GM18520 (cell line): ENCODE results near the gene MAML2.

ENCODE experiments used
- ATAC-seq: cut with Tn5 transposase; IDR thresholded peaks from one replicate; pipeline ENCODE4 v1.9.1; 2021; ENCODE audit not compliant: unreplicated experiment

Gene MAML2

GRCh38 chr11:96107143-96107824, 235.7 kb downstream of the MAML2 start:
- ATAC-seq: no peak

- ATAC-seq: no peak
Measured at GRCh38 chr11:96106645-96107044, 236.3 kb downstream of the MAML2 start.

GRCh38 chr11:96105944-96106343, 237.1 kb downstream of the MAML2 start:
- ATAC-seq: no peak

- ATAC-seq: no peak
Measured at GRCh38 chr11:96105197-96105895, 237.6 kb downstream of the MAML2 start.

- ATAC-seq: no peak
Measured at GRCh38 chr11:96104496-96104895, 238.5 kb downstream of the MAML2 start.

- ATAC-seq: no peak
Measured at GRCh38 chr11:96103721-96104120, 239.3 kb downstream of the MAML2 start.

GRCh38 chr11:96103102-96103501, 239.9 kb downstream of the MAML2 start:
- ATAC-seq: no peak

- ATAC-seq: no peak
Measured at GRCh38 chr11:96102664-96103078, 240.3 kb downstream of the MAML2 start.

- ATAC-seq: no peak
Measured at GRCh38 chr11:96101146-96101545, 241.8 kb downstream of the MAML2 start.

GRCh38 chr11:96098511-96099241, 244.3 kb downstream of the MAML2 start:
- no peak for ATAC-seq

GRCh38 chr11:96097844-96098421, 245.1 kb downstream of the MAML2 start:
- ATAC-seq: no peak

GRCh38 chr11:96096360-96096759, 246.6 kb downstream of the MAML2 start:
- no peak for ATAC-seq

GRCh38 chr11:96095884-96096303, 247.1 kb downstream of the MAML2 start:
- ATAC-seq: no peak

- no peak for ATAC-seq
Measured at GRCh38 chr11:96094156-96094555, 248.8 kb downstream of the MAML2 start.

GRCh38 chr11:96092511-96092910, 250.5 kb downstream of the MAML2 start:
- ATAC-seq: no peak

- no peak for ATAC-seq
Measured at GRCh38 chr11:96091476-96091875, 251.5 kb downstream of the MAML2 start.

GRCh38 chr11:96090711-96091110, 252.3 kb downstream of the MAML2 start:
- no peak for ATAC-seq

- ATAC-seq: no peak
Measured at GRCh38 chr11:96088914-96089313, 254.1 kb downstream of the MAML2 start.

- no peak for ATAC-seq
Measured at GRCh38 chr11:96086111-96086510, 256.9 kb downstream of the MAML2 start.

GRCh38 chr11:96085319-96085930, 257.6 kb downstream of the MAML2 start:
- no peak for ATAC-seq
